Hematopoietic multipotent progenitor cell treated with erythropoietin and hydrocortisone succinate and interleukin-3 and kit ligand, for 17 days (in vitro differentiated cells): ENCODE results near the gene TPPP.

Experiments used
- DNase-seq: peaks from one replicate; pipeline ENCODE4 v3.0.0-alpha.2; 2015; ENCODE audit warnings: low spot score

TPPP gene

DNA sequence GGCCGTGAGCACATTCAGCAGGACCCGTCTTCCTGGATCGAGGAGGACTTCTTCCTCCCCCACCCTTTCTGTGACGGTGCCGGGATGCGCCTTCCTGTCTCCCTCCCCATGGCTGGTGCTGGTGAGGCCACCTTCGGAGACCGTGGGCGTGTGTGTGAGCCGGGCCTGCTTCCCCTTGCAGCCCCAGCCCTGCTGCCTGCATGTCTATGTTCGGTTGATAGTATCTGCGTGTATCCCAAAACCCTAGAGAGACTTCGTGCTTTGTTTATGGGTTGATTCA, 68.3 kb downstream of the TPPP start:
- no peak for DNase-seq

DNA sequence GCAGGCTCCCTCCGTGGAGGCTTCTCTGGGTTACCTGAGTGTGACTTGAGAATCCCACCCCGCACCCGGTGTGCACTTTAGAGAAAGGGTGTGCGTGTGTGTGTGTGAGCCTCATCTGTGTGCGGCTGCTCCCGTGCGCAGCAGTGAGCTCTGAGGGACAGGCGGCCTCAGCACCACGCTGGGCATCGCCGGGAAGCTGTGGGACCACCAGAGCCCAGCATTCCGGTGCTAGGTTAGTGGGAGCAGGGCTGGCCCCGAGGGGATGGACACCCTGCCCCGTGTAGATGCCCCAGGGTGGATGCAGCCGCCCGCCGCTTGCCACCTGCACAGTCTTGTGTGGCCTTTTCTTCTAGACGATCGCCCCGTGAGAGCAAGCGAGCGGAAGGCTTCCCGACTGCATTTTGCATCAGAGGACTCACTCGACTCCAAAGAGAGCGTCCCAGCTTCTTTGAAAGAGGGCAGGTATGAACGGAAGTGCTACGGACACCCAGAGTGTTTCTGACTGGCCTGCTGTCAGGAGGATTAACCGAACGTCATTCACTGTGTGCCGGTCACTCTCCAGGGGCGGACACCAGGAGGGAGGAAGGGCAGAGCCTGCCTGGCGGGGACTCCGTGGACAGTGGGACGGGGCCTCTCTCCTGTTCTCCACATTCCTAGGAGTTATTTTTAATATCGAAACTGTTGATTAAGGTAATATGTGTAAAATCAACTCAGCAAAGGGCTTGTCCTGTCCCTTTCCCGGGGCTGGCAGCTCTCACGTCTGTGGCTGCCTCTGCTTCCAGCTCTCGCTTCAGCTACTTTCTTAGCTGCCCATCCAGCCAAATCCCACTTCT, 68.8 kb downstream of the TPPP start:
- no peak for DNase-seq

GRCh38 chr5:623531-623930, 69.6 kb downstream of the TPPP start:
- no peak for DNase-seq

DNA sequence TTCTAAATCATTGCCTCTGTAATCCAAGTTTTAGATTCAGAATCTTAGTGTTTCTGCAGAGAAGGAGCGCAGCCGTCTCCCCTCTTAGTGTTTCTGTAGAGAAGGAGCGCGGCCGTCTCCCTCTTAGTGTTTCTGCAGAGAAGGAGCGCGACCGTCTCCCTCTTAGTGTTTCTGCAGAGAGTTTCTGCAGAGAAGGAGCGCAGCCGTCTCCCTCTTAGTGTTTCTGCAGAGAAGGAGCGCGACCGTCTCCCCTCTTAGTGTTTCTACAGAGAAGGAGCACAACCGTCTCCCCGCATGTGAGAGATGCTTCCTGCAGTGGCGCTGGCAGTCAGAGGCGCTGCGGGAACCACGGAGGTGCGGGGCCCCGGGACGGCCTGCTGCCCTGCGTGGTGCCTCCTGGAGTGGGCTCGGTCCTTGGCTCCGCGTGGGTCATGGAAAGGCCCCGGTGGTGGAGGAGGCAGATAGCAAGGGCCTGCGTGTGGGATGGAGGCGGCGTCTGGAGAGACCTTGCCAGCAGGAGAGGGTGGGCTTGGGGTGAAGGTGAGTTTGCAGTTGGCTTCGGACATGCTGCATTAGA, 70.1 kb downstream of the TPPP start:
- no peak for DNase-seq

- no peak for DNase-seq
Observed at GRCh38 chr5:622359-622758, 70.8 kb downstream of the TPPP start.

DNA sequence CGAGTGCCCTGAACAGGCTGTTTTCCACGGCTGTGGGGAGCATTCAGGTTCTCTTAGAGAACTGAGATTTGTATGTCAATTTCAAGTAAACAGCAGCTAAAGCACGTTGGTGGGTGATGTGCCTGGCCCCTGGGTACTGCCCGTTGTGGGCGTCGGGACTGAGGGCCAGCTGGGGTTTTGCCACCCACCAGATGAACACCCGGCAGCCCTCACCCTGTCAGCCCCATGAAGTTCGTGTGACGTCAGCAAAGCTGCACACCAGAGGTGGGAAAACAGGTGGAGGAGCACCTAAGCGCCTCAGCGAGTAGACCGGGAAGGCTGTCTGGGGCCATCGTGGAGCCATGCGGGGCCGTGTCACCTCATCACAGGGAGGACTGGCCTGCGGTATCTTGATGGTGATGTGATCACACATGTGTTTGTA, 71.8 kb downstream of the TPPP start:
- DNase-seq, result no peak

- no peak for DNase-seq
Observed at GRCh38 chr5:620586-621180, 72.5 kb downstream of the TPPP start.

DNA sequence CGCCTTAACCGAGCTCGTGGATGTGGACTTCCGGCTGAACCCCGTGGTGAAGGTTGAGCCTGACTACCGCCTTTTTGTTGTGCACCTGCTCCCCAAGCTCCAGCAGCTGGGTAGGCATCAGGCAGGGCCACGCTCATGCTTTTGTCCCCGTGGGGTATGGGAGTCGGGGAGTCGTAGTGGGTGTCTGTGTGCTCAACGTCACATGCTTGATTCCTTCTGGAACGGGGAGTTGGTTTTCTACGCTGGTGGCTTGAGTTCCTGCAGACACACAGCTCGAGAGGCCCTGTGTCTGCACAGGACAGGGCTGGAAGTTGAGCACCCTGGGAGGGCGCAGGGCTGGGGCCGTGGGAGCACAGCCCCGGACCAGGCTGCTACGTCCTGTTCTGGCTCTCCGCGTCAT, 73.0 kb downstream of the TPPP start:
- no peak for DNase-seq

GRCh38 chr5:619444-619843, 73.7 kb downstream of the TPPP start:
- no peak for DNase-seq

GRCh38 chr5:618450-618849, 74.7 kb downstream of the TPPP start:
- DNase-seq, result no peak

DNA sequence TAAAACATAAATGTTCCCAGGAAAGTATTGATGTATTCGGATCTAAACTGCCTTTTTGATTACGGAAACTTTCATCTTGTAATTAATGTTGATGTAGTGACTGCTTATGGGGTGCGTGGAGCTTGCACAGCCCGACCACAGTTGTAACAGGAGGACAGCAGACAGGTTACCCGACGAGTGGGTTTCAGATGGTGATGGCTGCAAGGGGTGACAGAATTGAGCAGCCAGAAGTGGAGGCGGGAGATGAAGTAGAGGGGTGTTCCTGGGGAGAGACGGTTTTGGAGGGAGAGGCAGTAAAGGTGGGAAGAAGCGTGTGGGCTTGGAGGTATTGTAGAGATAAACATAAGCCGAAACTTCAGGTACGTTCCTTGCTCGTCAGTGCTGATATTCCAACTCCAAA, 75.3 kb downstream of the TPPP start:
- no peak for DNase-seq

GRCh38 chr5:616484-617039, 76.6 kb downstream of the TPPP start:
- DNase-seq, result no peak

DNA sequence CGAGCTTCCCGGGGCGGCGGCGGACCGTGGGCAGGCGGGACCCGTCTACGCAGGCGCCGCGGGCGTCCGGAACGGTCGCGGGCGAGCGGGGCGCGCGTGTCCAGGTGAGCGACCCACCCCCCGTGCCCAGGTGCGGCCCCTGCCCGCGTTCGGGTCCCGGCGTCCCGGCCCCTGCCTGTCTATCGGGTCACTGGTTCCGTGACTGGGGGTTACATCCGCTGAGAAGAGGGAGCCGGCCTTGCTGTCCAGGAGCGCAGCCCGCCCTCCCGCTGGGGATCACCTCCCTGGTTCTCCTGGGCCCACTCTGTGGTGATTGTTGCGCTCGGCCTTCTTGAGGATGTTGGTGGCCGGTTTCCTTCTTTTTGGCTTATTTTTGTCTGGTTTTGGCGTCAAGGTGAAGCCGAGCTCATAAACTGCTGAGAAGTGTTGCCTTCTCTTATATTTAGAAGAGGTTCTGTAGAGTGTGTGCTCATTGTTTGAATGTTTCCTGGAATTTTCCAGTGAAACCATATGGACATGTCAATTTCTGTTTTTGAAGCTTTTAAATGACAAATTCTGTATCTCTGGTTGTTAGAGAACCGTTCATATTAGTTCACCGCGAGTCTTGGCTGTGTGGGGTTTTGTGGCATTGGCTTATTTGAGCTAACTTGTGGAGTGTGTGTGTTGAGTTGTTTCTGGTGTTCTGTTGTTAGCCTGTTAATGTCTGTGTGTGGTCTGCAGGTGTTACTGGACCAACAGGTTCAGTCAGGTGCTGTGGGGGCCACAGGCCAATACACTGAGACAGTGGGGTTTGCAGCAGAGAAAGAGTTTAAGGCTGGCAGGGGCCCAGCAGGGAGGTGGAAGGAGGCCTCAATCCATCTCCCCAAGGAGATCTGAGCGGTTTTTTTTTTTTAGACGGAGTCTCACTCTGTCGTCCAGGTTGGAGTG, 80.4 kb downstream of the TPPP start:
- peak; percentile 8 for DNase-seq

- DNase-seq, result peak; percentile 86
Observed at GRCh38 chr5:611731-612486, 81.2 kb downstream of the TPPP start, which contains the start of gene CEP72. CEP72 (plus strand) TSS chr5:612340; CDS start chr5:612362, 22 bp downstream.

DNA sequence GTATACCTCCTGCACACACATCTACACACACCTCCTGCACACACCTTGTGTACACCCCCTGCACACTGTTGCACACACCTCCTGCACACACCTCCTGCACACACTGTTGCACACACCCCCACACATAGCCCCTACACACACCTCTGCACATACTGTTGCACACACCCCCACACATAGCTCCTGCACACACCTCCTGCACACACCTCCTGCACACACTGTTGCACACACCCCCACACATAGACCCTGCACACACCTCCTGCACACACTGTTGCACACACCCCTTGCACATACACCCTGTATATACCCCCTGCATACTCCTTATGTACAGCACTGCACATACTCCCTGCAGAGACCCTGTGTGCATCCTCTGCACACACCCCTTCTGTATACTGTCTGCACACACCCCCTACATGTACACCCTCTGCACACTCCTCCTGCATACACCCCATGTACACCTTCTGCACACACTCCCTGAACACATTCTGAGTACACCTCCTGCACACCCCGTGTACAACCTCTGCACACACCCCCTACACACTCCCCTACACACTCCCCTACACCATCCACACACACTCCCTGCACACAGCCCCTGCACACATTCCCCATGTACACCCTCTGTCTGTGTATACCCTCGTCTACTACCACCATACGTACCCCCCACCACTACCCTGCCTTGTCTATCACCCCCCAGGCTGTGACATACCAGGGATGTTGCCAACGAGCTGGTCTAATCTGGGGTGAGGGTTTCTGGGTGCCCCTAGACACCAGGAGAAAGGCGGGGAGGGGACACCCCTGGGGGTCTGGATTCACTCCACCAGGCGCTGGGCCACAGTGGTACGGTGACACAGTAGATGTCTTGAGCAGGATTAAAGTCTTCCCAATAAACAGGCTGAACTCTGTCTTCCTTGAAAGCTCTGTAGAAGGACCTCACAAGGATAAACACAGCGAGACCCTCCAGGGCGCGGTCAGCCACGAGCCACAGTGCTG, 82.1 kb downstream of the TPPP start:
- no peak for DNase-seq

DNA sequence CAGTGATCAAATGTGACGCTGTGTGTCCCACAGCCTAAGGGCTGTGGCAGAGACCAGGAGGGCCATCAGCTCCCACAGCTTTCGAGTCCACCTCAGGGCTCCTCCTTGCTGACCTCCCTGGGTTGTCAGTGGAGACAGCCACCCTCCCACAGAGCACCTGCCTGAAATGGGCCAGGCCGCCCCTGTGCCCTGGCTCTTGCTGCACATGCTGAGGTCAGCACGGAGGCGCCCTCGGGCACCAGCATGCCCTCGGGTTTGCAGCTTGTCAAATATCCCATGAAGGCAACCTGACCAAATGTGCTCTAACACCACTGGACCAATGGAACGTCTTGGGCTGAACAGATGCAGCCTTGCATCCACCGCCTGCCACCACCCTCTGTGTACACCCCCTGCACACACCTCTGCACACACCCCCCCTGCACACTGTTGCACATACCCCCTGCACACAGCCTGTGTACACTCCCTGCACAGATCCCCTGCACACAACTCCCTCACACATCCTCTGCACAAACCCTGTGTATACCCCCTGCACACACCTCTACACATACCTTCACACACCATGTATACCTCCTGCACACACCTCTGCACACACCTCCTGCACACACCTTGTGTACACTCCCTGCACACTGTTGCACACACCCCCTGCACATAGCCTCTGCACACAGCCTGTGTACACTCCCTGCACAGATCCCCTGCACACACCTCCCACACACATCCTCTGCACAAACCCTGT, 83.0 kb downstream of the TPPP start:
- no peak for DNase-seq
